SU-DHL-6 (cell line): ENCODE data around the gene SNX25.

Experiments used
- EZH2phosphoT487 ChIP-seq: fragments of 200-600 bp; sonication (generic), shearing (Covaris generic); conservative IDR thresholded peaks from 2 replicates; pipeline ENCODE4 v1.6.1; 2018; ENCODE audit warnings: mild to moderate bottlenecking, antibody characterized with exemption, low read length, moderate library complexity, mixed read lengths
- TF ChIP-seq, protein P1 (sequence below): fragments of 200-600 bp; sonication (generic); IDR thresholded peaks from one replicate; pipeline ENCODE4 v1.5.1; 2017; ENCODE audit warnings: antibody characterized with exemption, mild to moderate bottlenecking, low read length, moderate library complexity; ENCODE audit not compliant: insufficient read depth, poor library complexity, severe bottlenecking

DNA sequence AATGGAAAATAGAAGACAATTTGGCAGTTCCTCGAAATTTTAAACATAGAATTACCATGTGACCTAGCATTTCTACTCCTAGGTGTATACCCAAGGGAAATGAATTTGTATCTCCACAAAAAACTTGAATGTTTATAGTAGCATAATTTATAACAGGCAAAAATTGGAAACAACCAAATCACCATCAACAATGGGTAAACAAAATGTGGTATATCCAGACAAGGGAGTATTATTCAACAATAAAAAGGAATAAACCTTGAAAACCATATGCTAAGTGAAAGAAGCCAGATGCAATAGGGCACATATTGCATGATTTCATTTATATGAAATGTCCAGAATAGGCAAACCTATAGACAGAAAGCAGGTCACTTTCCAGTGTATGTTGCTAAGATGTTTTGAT, 83.8 kb downstream of the SNX25 start:
- TF ChIP-seq, protein P1, sequence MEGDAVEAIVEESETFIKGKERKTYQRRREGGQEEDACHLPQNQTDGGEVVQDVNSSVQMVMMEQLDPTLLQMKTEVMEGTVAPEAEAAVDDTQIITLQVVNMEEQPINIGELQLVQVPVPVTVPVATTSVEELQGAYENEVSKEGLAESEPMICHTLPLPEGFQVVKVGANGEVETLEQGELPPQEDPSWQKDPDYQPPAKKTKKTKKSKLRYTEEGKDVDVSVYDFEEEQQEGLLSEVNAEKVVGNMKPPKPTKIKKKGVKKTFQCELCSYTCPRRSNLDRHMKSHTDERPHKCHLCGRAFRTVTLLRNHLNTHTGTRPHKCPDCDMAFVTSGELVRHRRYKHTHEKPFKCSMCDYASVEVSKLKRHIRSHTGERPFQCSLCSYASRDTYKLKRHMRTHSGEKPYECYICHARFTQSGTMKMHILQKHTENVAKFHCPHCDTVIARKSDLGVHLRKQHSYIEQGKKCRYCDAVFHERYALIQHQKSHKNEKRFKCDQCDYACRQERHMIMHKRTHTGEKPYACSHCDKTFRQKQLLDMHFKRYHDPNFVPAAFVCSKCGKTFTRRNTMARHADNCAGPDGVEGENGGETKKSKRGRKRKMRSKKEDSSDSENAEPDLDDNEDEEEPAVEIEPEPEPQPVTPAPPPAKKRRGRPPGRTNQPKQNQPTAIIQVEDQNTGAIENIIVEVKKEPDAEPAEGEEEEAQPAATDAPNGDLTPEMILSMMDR: no peak
- no peak for TF ChIP-seq EZH2phosphoT487
